Nephron progenitor cell (in vitro differentiated cells): ENCODE data around the gene ANXA10.
"Not testable (repeated sequence)": the region's sequence is repeated elsewhere in the genome, so short reads cannot be mapped to it uniquely, and the experiment has no call there.

Experiments used
- DNase-seq: peaks from one replicate; pipeline ENCODE4 v3.0.0; 2021
- H3K27ac Mint-ChIP-seq: 2 replicates; pipeline ENCODE4 v1.8.0; 2021; ENCODE audit warnings: mild to moderate bottlenecking, moderate library complexity, mixed read lengths
- H3K27me3 Mint-ChIP-seq: 2 replicates; pipeline ENCODE4 v1.8.0; 2021; ENCODE audit warnings: mild to moderate bottlenecking, low read depth, mixed read lengths; ENCODE audit not compliant: poor library complexity
- H3K36me3 Mint-ChIP-seq: 2 replicates; pipeline ENCODE4 v1.8.0; 2021; ENCODE audit warnings: low read depth, mixed read lengths
- H3K4me1 Mint-ChIP-seq: 2 replicates; pipeline ENCODE4 v1.8.0; 2021; ENCODE audit warnings: mixed read lengths
- H3K4me3 Mint-ChIP-seq: 2 replicates; pipeline ENCODE4 v1.8.0; 2021; ENCODE audit warnings: mild to moderate bottlenecking, moderate library complexity, mixed read lengths
- H3K9me3 Mint-ChIP-seq: 2 replicates; pipeline ENCODE4 v1.8.0; 2021; ENCODE audit warnings: mild to moderate bottlenecking, moderate library complexity, mixed read lengths
- CTCF ChIP-seq: fragments of 200-600 bp; sonication (generic); IDR thresholded peaks from 2 replicates; pipeline ENCODE4 v1.5.0; 2021; ENCODE audit warnings: antibody characterized with exemption

ANXA10 gene

GRCh38 chr4:168129802-168130201 lies 37.5 kb downstream of the ANXA10 start:
- H3K4me1 Mint-ChIP-seq: no peaks in the 10 kb centered on the region
- no peak for TF ChIP-seq CTCF
- DNase-seq: no peak
- peaks cover 3% of the 10 kb centered on the region for H3K27me3 Mint-ChIP-seq
- no peak overlapping the region for H3K27ac Mint-ChIP-seq
- no peak overlapping the region for H3K4me3 Mint-ChIP-seq
- H3K9me3 Mint-ChIP-seq: no peaks in the 10 kb centered on the region
- H3K36me3 Mint-ChIP-seq: no peaks in the 10 kb centered on the region

- H3K9me3 Mint-ChIP-seq: no peaks in the 10 kb centered on the region
- no peak overlapping the region for H3K27ac Mint-ChIP-seq
- no peak for DNase-seq
- no peaks in the 10 kb centered on the region for H3K36me3 Mint-ChIP-seq
- H3K4me1 Mint-ChIP-seq: no peaks in the 10 kb centered on the region
- no peak overlapping the region for H3K4me3 Mint-ChIP-seq
- no peak for TF ChIP-seq CTCF
- peaks cover 3% of the 10 kb centered on the region for H3K27me3 Mint-ChIP-seq
Measured at GRCh38 chr4:168131196-168131595, 38.9 kb downstream of the ANXA10 start.

DNA sequence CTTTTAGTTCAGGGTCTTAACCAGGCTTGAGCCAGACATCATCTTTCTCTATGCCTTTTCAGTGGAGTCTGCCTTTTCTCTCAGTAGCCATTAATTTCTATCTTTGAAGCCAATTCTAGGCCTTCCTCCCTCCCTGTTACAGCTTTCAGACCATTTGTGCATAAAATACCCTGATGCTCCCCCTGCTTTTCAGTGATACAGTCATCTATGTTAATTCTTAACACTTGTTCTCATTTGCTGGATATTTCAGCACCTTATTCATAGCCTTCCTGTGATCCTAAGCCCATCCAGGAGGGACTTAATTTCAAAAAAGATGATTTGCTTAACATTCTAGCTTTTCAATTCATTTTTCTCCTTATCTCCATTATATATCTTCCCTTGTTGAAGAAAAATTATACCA lies 42.3 kb downstream of the ANXA10 start:
- Mint-ChIP-seq H3K4me1 (no peaks in the 10 kb centered on the region), H3K9me3 (no peaks in the 10 kb centered on the region), H3K27me3 (peaks cover 3% of the 10 kb centered on the region), H3K4me3 (no peak overlapping the region), H3K36me3 (no peaks in the 10 kb centered on the region), H3K27ac (no peak overlapping the region)
- TF ChIP-seq CTCF: no peak
- DNase-seq: no peak

DNA sequence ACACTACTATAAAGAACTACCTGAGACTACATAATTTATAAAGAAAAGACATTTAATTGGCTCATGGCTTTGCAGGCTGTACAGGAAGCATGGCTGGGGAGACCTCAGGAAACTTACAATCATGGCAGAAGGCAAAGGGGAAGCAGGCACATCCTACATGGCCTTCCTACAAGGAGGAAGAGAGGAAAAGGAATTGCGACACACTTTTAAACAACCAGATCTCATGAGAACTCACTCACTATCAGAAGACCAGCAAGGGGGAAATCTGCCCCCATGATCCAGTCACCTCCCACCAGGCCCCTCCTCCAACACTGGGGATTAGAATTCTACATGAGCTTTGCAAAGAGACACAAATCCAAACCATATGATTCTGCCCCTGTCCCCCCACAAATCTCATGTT lies 43.5 kb downstream of the ANXA10 start:
- not testable (repeated sequence) for H3K4me3 Mint-ChIP-seq, DNase-seq, H3K9me3 Mint-ChIP-seq, H3K4me1 Mint-ChIP-seq, H3K27me3 Mint-ChIP-seq, H3K36me3 Mint-ChIP-seq, H3K27ac Mint-ChIP-seq

DNA sequence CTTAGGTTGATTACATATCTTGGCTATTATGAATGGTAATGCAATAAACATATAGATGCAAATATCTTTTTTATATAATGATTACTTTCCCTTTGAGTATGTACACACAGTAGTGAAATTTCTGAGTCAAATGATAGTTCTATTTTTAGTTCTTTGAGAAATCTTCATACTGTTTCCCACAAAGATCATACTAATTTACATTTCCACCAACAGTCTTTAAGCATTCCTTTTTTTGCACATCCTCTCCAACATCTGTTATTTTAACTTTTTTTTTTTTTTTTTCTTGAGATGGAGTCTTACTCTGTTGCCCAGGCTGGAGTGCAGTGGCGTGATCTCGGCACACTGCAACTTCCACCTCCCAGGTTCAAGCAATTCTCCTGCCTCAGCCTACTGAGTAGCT lies 45.4 kb downstream of the ANXA10 start:
- H3K4me1 Mint-ChIP-seq, H3K27me3 Mint-ChIP-seq, H3K4me3 Mint-ChIP-seq, H3K9me3 Mint-ChIP-seq, DNase-seq, H3K27ac Mint-ChIP-seq, H3K36me3 Mint-ChIP-seq: not testable (repeated sequence)

DNA sequence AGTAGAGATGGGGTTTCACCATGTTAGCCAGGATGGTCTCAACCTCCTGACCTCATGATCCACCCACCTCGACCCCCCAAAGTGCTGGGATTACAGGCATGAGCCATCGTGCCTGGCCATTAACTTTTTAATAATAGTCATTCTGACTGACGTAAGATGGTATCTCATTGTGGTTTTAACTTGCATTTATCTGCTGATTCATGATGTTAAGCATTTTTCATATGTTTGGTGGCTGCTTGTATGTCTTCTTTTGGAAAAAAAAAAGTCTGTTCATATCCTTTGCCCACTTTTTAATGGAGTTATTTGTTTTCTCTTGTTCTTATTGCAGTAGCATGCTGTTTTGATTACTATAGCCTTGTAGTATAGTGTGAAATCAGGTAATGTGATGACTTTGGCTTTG lies 45.8 kb downstream of the ANXA10 start:
- DNase-seq: no peak
- Mint-ChIP-seq H3K4me1 (no peaks in the 10 kb centered on the region), H3K4me3 (no peak overlapping the region), H3K27ac (no peak overlapping the region), H3K36me3 (no peaks in the 10 kb centered on the region), H3K9me3 (no peaks in the 10 kb centered on the region), H3K27me3 (peaks cover 3% of the 10 kb centered on the region)
- TF ChIP-seq CTCF: no peak

GRCh38 chr4:168139336-168139735 lies 47.0 kb downstream of the ANXA10 start:
- peaks cover 3% of the 10 kb centered on the region for H3K27me3 Mint-ChIP-seq
- TF ChIP-seq CTCF: no peak
- no peaks in the 10 kb centered on the region for H3K36me3 Mint-ChIP-seq
- no peak overlapping the region for H3K27ac Mint-ChIP-seq
- no peak overlapping the region for H3K4me3 Mint-ChIP-seq
- no peaks in the 10 kb centered on the region for H3K4me1 Mint-ChIP-seq
- no peak for DNase-seq
- no peaks in the 10 kb centered on the region for H3K9me3 Mint-ChIP-seq
